ENCODE data around the gene OR14K1. TPM values are rescaled to one million over a fixed set of nuclear protein-coding genes. Genes with fewer than 3 reads are reported as not detected.

Gene OR14K1
- total and polyA plus RNA-seq, 9 of the 15 experiments (the other 6 are each of a cell fraction or from before 2014, with no cell fraction given) = not detected

DNA sequence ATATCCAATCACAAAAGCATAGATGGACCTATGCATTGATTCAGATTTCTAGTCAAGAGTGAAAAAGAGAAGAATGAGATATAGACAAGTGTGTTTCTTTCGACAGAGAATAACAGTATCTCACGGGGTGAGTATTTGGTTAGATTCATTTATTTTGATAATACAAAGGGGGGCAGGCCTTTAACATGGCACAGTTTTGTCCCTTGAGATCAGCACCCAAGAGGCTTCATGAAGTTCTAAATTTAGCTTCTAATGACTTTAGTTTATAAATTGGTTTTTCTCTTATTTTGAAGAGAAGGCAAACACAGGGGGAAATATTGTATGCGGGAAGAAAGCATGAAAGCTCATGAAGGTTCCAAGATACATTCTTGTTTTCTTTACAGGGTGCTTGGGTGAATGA is 22.0 kb downstream of the OR14K1 start, which contains the start of gene OR1C1 (continued):
- TF ChIP-seq, protein P1, sequence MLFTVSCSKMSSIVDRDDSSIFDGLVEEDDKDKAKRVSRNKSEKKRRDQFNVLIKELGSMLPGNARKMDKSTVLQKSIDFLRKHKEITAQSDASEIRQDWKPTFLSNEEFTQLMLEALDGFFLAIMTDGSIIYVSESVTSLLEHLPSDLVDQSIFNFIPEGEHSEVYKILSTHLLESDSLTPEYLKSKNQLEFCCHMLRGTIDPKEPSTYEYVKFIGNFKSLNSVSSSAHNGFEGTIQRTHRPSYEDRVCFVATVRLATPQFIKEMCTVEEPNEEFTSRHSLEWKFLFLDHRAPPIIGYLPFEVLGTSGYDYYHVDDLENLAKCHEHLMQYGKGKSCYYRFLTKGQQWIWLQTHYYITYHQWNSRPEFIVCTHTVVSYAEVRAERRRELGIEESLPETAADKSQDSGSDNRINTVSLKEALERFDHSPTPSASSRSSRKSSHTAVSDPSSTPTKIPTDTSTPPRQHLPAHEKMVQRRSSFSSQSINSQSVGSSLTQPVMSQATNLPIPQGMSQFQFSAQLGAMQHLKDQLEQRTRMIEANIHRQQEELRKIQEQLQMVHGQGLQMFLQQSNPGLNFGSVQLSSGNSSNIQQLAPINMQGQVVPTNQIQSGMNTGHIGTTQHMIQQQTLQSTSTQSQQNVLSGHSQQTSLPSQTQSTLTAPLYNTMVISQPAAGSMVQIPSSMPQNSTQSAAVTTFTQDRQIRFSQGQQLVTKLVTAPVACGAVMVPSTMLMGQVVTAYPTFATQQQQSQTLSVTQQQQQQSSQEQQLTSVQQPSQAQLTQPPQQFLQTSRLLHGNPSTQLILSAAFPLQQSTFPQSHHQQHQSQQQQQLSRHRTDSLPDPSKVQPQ (CRISPR knock-in tag; IDR thresholded peaks at IDR 0.05; ENCODE audit: borderline replicate concordance) = no peak
- no peak for TF ChIP-seq GATAD2A (IDR thresholded peaks at IDR 0.05)
- TF ChIP-seq, protein P2, sequence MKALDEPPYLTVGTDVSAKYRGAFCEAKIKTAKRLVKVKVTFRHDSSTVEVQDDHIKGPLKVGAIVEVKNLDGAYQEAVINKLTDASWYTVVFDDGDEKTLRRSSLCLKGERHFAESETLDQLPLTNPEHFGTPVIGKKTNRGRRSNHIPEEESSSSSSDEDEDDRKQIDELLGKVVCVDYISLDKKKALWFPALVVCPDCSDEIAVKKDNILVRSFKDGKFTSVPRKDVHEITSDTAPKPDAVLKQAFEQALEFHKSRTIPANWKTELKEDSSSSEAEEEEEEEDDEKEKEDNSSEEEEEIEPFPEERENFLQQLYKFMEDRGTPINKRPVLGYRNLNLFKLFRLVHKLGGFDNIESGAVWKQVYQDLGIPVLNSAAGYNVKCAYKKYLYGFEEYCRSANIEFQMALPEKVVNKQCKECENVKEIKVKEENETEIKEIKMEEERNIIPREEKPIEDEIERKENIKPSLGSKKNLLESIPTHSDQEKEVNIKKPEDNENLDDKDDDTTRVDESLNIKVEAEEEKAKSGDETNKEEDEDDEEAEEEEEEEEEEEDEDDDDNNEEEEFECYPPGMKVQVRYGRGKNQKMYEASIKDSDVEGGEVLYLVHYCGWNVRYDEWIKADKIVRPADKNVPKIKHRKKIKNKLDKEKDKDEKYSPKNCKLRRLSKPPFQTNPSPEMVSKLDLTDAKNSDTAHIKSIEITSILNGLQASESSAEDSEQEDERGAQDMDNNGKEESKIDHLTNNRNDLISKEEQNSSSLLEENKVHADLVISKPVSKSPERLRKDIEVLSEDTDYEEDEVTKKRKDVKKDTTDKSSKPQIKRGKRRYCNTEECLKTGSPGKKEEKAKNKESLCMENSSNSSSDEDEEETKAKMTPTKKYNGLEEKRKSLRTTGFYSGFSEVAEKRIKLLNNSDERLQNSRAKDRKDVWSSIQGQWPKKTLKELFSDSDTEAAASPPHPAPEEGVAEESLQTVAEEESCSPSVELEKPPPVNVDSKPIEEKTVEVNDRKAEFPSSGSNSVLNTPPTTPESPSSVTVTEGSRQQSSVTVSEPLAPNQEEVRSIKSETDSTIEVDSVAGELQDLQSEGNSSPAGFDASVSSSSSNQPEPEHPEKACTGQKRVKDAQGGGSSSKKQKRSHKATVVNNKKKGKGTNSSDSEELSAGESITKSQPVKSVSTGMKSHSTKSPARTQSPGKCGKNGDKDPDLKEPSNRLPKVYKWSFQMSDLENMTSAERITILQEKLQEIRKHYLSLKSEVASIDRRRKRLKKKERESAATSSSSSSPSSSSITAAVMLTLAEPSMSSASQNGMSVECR (CRISPR knock-in tag; IDR thresholded peaks at IDR 0.05) = no peak

DNA sequence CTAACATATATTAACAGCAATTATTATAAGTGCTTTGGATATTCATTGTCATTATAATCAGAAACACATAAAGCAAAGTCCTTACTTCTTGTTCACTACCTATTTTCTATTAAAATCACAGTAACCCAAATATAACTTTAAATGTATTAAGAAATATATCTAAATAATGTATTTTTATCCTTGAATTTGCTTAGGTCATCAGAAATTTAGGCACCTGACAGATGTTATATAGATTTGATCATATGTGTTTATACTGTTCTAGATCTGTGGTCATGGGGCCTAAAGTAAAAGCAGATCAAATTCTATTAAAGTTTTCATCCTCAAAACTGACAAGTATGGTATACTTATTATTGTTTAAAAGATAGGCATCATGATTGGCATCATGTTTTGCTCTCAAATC is 31.2 kb downstream of the OR14K1 start:
- DNase-seq (ENCODE audit: extremely low read depth in 1 of 4, low spot score in 3 of 4) (no peak), ATAC-seq (no peak), FAIRE-seq (no peak)
- H3K4me2 ChIP-seq (ENCODE audit: insufficient read depth, low read length) = no peak overlapping the region
- H3K9me3 ChIP-seq (replicated peaks; ENCODE audit: control insufficient read depth, insufficient read depth, low read depth, low read length) = no peaks in the 10 kb centered on the region; the same call in 1 of the 2 replicates
- no TSS peak for BruUV-seq (replicated peaks)
- H2AFZ ChIP-seq (ENCODE audit: low read depth, low read length) = no peak overlapping the region
- H3K27me3 ChIP-seq (ENCODE audit: control insufficient read depth in 2 of 2, insufficient read depth in 2 of 2, low read length in 2 of 2) = no peaks in the 10 kb centered on the region
- H3K79me2 ChIP-seq (ENCODE audit: control insufficient read depth, insufficient read depth, low read length) = no peaks in the 10 kb centered on the region
- ChIA-PET CTCF (ENCODE audit: low intra/inter-chr PET ratio) (no interaction called here), POLR2A (no interaction called here)
- H3K4me3 ChIP-seq = no peak overlapping the region
- H4K20me1 ChIP-seq (replicated peaks; ENCODE audit: control insufficient read depth, insufficient read depth, low read length) = no peaks in the 10 kb centered on the region
- H3K9ac ChIP-seq (ENCODE audit: insufficient read depth in 1 of 2, low read depth in 2 of 2, low read length in 2 of 2) = no peak overlapping the region
- H3K36me3 ChIP-seq (ENCODE audit: control insufficient read depth, insufficient read depth, low read length) = no peaks in the 10 kb centered on the region
- no peak overlapping the region for H3K27ac ChIP-seq (ENCODE audit: extremely low read depth, low read depth, low read length)
- no peaks in the 10 kb centered on the region for H3K9me1 ChIP-seq (ENCODE audit: control insufficient read depth, insufficient read depth, low read length)
- H3K4me1 ChIP-seq (replicated peaks in 1 of 2; ENCODE audit: control insufficient read depth in 2 of 2, insufficient read depth in 2 of 2, low read length in 2 of 2) = no peaks in the 10 kb centered on the region
- in situ Hi-C loops (cut with MboI) = no loop called here
- intact Hi-C loops (cut with micrococcal nuclease) = no loop called here
- TF ChIP-seq YBX1 (IDR thresholded peaks at IDR 0.05) (no peak), C11orf30 (IDR thresholded peaks at IDR 0.05; ENCODE audit: low read depth) (peak; percentile 77), SLC30A9 (CRISPR knock-in tag; IDR thresholded peaks at IDR 0.05) (no peak), MAFF (IDR thresholded peaks at IDR 0.05; ENCODE audit: low read length) (peak; percentile 86), ZNF316 (IDR thresholded peaks at IDR 0.05) (peak; percentile 86), RBFOX2 (IDR thresholded peaks at IDR 0.05; ENCODE audit: low read depth, low read length) (no peak), NFIC (IDR thresholded peaks at IDR 0.05) (no peak)
- TF ChIP-seq, protein P3, sequence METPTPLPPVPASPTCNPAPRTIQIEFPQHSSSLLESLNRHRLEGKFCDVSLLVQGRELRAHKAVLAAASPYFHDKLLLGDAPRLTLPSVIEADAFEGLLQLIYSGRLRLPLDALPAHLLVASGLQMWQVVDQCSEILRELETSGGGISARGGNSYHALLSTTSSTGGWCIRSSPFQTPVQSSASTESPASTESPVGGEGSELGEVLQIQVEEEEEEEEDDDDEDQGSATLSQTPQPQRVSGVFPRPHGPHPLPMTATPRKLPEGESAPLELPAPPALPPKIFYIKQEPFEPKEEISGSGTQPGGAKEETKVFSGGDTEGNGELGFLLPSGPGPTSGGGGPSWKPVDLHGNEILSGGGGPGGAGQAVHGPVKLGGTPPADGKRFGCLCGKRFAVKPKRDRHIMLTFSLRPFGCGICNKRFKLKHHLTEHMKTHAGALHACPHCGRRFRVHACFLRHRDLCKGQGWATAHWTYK (CRISPR knock-in tag; IDR thresholded peaks at IDR 0.05) = no peak
- TF ChIP-seq, protein P4, sequence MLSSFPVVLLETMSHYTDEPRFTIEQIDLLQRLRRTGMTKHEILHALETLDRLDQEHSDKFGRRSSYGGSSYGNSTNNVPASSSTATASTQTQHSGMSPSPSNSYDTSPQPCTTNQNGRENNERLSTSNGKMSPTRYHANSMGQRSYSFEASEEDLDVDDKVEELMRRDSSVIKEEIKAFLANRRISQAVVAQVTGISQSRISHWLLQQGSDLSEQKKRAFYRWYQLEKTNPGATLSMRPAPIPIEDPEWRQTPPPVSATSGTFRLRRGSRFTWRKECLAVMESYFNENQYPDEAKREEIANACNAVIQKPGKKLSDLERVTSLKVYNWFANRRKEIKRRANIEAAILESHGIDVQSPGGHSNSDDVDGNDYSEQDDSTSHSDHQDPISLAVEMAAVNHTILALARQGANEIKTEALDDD (IDR thresholded peaks at IDR 0.05) = no peak
- TF ChIP-seq, protein P5, sequence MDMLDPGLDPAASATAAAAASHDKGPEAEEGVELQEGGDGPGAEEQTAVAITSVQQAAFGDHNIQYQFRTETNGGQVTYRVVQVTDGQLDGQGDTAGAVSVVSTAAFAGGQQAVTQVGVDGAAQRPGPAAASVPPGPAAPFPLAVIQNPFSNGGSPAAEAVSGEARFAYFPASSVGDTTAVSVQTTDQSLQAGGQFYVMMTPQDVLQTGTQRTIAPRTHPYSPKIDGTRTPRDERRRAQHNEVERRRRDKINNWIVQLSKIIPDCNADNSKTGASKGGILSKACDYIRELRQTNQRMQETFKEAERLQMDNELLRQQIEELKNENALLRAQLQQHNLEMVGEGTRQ (CRISPR knock-in tag; IDR thresholded peaks at IDR 0.05) = no peak

All from K562 (cell line).